Measurements from ENCODE around the gene TPST2. TPM values are rescaled to one million over a fixed set of nuclear protein-coding genes. Genes with fewer than 3 reads are reported as not detected.

TPST2 gene
- total RNA-seq, 1 experiment from 2014 or later, result 7.0 TPM

DNA sequence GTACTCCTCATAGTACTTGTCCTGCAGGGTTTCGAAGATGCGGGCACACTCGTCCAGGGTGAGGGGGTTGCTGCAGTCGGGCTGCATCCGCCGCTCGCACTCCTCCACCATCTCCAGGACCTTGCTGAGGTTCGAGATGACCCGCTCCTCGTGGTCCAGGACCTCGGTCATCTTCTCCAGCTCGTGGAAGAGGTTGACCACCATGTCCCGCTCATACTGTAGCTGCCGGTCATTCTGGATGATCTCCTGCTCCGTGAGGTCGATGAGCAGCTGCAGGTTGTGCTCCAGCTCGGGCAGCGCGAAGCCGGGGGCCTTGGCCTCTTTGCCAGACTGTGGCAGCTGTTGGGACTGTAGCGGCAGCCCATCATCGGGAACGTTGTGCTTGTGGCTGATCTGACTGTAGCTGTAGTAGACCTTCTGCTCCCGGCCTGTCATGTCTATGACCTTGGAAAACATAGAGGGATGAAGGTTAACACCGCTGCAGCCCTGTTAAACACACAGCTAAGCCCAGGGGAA is 90.7 kb downstream of the TPST2 start:
- ChIA-PET CTCF (interaction anchor here (1.0 to 1.7 kb wide), 2 partner anchors 132 to 145 kb away, joined by 3 to 4 read pairs; no protein-coding TSS in a partner anchor), POLR2A (interaction anchor here (0.5 to 0.7 kb wide), 3 partner anchors 24 to 92 kb away, joined by 3 to 4 read pairs (median 3); no protein-coding TSS in a partner anchor)
- Mint-ChIP-seq H3K27me3 (ENCODE audit: insufficient read depth, unreplicated experiment) (no peaks in the 10 kb centered on the region), H3K4me3 (ENCODE audit: unreplicated experiment) (no peak overlapping the region), H3K27ac (ENCODE audit: low read depth, unreplicated experiment) (no peak overlapping the region), H3K9me3 (ENCODE audit: unreplicated experiment) (no peaks in the 10 kb centered on the region), H3K36me3 (ENCODE audit: insufficient read depth, unreplicated experiment) (peaks cover 94% of the 10 kb centered on the region), H3K4me1 (ENCODE audit: insufficient read depth, unreplicated experiment) (no peaks in the 10 kb centered on the region)
- intact Hi-C loops (cut with micrococcal nuclease), result no loop called here
- no peak for DNase-seq (ENCODE audit: unreplicated experiment)
- BruUV-seq (replicated peaks), result TSS peak; percentile 46
- TF ChIP-seq, protein P1, sequence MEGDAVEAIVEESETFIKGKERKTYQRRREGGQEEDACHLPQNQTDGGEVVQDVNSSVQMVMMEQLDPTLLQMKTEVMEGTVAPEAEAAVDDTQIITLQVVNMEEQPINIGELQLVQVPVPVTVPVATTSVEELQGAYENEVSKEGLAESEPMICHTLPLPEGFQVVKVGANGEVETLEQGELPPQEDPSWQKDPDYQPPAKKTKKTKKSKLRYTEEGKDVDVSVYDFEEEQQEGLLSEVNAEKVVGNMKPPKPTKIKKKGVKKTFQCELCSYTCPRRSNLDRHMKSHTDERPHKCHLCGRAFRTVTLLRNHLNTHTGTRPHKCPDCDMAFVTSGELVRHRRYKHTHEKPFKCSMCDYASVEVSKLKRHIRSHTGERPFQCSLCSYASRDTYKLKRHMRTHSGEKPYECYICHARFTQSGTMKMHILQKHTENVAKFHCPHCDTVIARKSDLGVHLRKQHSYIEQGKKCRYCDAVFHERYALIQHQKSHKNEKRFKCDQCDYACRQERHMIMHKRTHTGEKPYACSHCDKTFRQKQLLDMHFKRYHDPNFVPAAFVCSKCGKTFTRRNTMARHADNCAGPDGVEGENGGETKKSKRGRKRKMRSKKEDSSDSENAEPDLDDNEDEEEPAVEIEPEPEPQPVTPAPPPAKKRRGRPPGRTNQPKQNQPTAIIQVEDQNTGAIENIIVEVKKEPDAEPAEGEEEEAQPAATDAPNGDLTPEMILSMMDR (IDR thresholded peaks at IDR 0.05; ENCODE audit: unreplicated experiment), result no peak

DNA sequence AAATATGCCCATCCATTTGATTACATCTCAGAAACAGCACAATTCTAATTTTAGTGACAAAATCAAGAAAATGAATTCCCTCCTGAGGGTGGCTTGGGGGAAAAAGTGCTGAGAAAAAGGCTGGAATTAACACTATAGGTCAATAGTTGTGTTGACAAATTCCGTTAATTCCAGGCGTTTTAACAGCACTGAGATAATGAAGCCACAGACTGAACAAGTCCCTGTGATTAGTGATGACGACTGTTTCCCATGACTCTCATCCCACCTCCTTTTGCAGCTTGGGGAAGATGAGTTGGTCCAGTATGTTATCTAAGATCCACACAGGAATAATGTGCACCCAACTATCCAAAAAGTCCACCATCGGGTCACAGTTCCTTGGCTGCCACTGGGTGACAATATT is 93.5 kb downstream of the TPST2 start:
- TF ChIP-seq, protein P1 (IDR thresholded peaks at IDR 0.05; ENCODE audit: unreplicated experiment), result no peak
- intact Hi-C loops (cut with micrococcal nuclease), result no loop called here
- Mint-ChIP-seq H3K9me3 (ENCODE audit: unreplicated experiment) (no peaks in the 10 kb centered on the region), H3K27ac (ENCODE audit: low read depth, unreplicated experiment) (no peak overlapping the region), H3K4me3 (ENCODE audit: unreplicated experiment) (no peak overlapping the region), H3K27me3 (ENCODE audit: insufficient read depth, unreplicated experiment) (no peaks in the 10 kb centered on the region), H3K4me1 (ENCODE audit: insufficient read depth, unreplicated experiment) (peaks cover 9% of the 10 kb centered on the region), H3K36me3 (ENCODE audit: insufficient read depth, unreplicated experiment) (peaks cover 94% of the 10 kb centered on the region)
- CTCF ChIA-PET, result interaction anchor here (0.6 kb wide), 1 partner anchor 94 kb away, joined by 3 read pairs; no protein-coding TSS in a partner anchor
- no TSS peak for BruUV-seq (replicated peaks)
- DNase-seq (ENCODE audit: unreplicated experiment), result no peak
- POLR2A ChIA-PET, result interaction anchor here (1.3 to 4.8 kb wide), 2 partner anchors 13 to 16 kb away, joined by 3 to 61 read pairs; partner anchors contain the start of genes HPS4, SRRD and TFIP11

DNA sequence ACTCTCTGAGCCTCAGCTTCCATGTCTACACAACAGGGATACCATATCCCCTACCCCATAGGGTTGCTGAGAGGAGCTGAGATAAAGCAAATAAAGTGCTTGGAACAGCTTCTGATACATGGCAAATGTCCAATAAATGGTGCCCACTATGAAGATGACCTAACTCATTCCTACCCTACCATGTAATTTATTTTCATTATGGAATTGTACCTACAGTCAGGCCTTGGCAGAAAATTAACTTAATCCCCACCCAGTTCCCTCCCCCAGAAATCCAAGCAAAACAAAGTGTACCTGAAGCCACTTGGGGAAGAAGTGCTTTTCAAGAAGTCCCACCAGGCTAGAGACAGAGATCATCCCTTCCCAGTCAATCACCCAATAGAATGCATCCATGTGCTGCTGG is 95.4 kb downstream of the TPST2 start:
- no peak overlapping the region for H3K27ac Mint-ChIP-seq (ENCODE audit: low read depth, unreplicated experiment)
- ChIA-PET POLR2A (interaction anchor here (1.4 to 4.8 kb wide), 4 partner anchors 10 to 18 kb away, joined by 4 to 61 read pairs (median 6); partner anchors contain the start of genes HPS4, SRRD and TFIP11), CTCF (interaction anchor here (0.6 to 1.8 kb wide), 4 partner anchors 8 to 147 kb away, joined by 3 to 9 read pairs (median 4); no protein-coding TSS in a partner anchor)
- H3K4me3 Mint-ChIP-seq (ENCODE audit: unreplicated experiment), result no peak overlapping the region
- H3K27me3 Mint-ChIP-seq (ENCODE audit: insufficient read depth, unreplicated experiment), result no peaks in the 10 kb centered on the region
- peaks cover 96% of the 10 kb centered on the region for H3K36me3 Mint-ChIP-seq (ENCODE audit: insufficient read depth, unreplicated experiment)
- BruUV-seq (replicated peaks), result no TSS peak
- no peak for DNase-seq (ENCODE audit: unreplicated experiment)
- TF ChIP-seq, protein P1 (IDR thresholded peaks at IDR 0.05; ENCODE audit: unreplicated experiment), result no peak
- peaks cover 9% of the 10 kb centered on the region for H3K4me1 Mint-ChIP-seq (ENCODE audit: insufficient read depth, unreplicated experiment)
- H3K9me3 Mint-ChIP-seq (ENCODE audit: unreplicated experiment), result no peaks in the 10 kb centered on the region
- intact Hi-C loops (cut with micrococcal nuclease), result no loop called here

DNA sequence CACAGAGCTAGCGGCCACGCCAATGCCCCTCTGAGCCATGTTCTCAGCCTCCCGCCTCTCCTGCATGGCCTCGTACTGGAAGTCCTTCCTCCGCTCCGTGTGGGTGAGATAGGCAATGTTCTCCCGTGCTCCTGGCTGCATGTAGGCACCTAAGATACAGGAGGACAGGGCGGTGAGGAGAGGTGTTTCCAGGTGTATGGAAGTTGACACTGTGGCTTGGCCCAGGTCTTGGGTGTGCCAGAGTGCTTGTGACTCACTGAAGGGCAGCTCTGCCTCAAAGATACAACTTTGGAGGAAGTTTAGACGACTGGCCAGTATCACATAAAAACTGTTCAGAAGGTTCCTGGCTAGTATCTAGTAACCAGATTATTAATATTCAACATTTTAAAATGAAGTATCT is 97.7 kb downstream of the TPST2 start:
- POLR2A ChIA-PET, result interaction anchor here (1.2 to 4.8 kb wide), 3 partner anchors 9 to 93 kb away, joined by 4 to 61 read pairs (median 9); partner anchors contain the start of genes HPS4, SRRD and TFIP11
- H3K36me3 Mint-ChIP-seq (ENCODE audit: insufficient read depth, unreplicated experiment), result peaks cover 92% of the 10 kb centered on the region

More for the DNA sequence above, 97.7 kb downstream of the TPST2 start:
- CTCF ChIA-PET, result interaction anchor here (0.5 to 1.6 kb wide), 4 partner anchors 8 to 14 kb away, joined by 3 to 13 read pairs (median 4); partner anchors contain the start of genes HPS4 and SRRD
- no TSS peak for BruUV-seq (replicated peaks)
- TF ChIP-seq, protein P1 (IDR thresholded peaks at IDR 0.05; ENCODE audit: unreplicated experiment), result no peak
- no peak for DNase-seq (ENCODE audit: unreplicated experiment)
- peak overlapping the region; percentile 67 for H3K27ac Mint-ChIP-seq (ENCODE audit: low read depth, unreplicated experiment)
- no peak overlapping the region for H3K4me3 Mint-ChIP-seq (ENCODE audit: unreplicated experiment)
- intact Hi-C loops (cut with micrococcal nuclease), result no loop called here
- H3K9me3 Mint-ChIP-seq (ENCODE audit: unreplicated experiment), result no peaks in the 10 kb centered on the region
- H3K4me1 Mint-ChIP-seq (ENCODE audit: insufficient read depth, unreplicated experiment), result peaks cover 9% of the 10 kb centered on the region
- H3K27me3 Mint-ChIP-seq (ENCODE audit: insufficient read depth, unreplicated experiment), result no peaks in the 10 kb centered on the region
